NCI-H2029 treated with DMSO at 0.1 percent for 48 hours (cell line): ENCODE results near the gene CEP128.

Experiments
- DNase-seq: peaks from one replicate; lab custom pipeline; 2025; lab: John Stamatoyannopoulos, UW

CEP128 gene

DNA sequence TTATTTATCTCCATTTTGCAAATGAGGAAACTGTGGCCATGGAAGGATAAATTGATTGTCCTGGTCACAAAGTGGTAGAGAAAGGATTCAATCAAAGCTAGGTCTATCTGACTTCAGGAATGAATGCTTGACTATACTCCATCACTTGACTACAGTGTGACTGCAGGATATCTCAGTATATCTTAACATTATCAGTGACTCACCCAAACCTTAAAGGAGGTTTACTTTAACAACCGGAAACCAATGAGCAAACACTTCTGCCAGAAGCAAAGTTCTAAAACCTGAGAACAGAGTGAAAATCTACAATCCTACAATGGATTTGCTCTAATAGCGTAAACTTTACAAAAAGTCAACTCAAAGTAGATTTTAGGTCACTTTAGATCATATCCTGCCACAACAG lies 277.0 kb downstream of the CEP128 start:
- DNase-seq = no peak

DNA sequence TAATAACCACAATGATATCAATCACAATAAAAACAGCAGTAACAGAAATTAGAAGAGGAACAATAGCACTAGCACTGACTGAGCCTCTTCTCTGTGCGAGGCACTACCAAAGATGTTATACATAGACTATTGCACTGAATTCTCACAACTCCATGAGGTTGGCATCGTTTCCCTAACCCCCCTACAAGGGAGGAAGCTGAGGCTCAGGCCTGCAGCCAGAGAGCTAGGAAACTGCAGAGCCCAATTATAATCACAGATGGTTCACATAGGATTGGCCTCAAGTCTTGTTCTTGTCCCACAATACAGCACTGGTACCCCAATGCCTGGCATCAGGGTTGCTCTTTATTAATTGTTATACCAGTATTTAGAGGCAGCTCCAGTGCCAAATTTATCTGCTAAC lies 278.0 kb downstream of the CEP128 start:
- DNase-seq = no peak

DNA sequence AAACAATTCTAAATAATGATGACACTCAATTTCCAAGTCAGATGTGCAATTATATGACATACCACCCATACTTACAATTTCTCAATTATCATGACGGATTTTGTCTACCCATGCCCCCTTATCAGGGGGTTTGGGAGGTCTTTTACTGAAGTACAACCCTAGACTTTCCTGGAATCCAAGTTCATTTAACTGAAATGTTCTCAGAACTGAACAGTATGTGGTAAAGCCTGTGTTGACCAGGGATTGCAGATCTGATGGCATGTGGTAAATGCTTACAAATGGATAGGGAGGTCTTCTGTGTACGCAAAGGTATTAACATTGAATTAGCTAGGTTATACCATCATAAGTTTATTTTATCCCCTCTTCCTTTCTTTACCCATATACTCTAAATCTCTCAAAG lies 281.8 kb downstream of the CEP128 start:
- no peak for DNase-seq

DNA sequence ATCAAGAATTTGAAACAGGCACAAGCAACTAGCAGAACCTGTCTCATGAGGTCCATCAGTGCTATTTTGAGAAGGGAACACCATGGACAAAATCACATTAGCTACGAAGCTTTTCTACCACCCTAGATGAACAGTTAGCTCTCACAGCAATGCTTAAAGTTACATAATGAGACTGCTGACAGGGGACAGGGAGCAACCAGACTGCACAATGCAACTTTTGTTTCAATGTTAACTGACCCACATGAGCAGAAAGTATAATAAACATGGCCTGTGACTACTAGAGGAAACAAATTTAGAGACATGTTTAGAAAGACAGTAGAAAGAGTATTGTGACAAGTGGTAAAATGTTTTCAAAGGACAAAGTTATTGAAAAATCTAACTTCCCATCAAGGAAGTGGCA lies 282.8 kb downstream of the CEP128 start:
- DNase-seq = no peak

DNA sequence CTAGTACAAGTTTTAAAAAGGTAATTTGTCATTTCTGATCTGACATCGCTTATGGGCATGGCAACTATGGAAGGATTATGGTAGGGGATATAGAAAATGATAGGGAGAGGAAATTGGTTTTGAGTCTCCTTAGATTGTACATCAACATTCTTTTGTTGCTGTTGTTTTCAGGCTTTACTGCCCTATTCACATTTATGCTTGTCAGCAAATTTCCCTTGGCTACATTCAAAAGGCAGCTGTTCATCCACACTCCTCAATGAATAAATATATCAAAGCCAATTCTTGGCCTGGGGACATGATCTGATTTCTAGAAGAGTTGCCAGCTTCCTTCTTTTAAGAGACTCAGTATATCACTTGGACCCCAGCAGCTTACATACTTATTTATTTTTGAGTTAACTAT lies 283.4 kb downstream of the CEP128 start:
- DNase-seq = no peak

DNA sequence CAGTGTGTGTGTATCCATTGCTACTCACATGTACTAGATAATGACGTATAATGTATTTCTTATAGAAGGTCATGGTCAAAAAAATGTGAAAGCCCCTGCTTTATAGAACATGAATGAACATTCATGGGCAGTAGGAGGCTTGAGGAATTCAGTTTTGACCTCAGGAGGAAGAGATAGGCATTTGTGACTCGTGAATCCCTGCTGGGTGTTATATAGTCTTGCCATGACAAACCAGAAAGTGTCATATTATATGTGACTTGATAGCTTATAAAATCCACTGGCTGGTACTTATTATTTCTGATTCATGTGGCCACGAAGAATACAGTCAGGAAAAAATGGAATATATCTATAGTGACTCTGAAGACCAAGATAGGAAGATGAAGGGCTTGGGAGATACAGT lies 287.6 kb downstream of the CEP128 start:
- no peak for DNase-seq

DNA sequence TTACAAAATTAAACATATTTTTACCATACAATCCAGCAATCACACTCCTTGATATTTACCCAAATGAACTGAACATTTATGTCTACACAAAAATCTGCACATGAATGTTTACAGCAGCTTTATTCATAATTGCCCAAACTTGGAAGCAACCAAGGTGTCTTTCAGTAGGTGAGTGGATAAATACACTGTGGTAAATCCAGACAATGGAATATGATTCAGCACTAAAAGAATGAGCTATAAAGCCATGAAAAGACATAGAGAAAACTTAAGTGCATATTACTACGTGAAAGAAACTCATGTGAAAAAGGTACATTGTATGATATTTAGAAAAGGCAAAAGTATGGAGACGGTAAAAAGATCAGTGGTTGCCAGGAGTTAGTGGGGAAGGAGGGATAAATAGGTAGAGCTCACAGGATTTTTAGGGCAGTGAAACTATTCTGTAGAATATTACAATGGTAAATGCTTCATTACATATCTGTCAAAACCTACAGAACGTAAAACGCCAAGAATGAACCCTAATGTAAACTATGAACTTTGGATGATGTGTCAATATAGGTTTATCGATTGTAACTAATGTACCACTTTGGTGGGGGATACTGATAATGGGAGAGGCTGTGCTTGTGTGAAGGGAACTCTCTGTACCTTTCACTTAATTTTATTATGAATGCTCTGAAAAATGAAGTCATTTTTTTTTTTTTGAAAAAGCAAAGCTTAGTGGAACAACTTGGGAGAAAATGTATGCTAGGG lies 295.7 kb downstream of the CEP128 start:
- no peak for DNase-seq

DNA sequence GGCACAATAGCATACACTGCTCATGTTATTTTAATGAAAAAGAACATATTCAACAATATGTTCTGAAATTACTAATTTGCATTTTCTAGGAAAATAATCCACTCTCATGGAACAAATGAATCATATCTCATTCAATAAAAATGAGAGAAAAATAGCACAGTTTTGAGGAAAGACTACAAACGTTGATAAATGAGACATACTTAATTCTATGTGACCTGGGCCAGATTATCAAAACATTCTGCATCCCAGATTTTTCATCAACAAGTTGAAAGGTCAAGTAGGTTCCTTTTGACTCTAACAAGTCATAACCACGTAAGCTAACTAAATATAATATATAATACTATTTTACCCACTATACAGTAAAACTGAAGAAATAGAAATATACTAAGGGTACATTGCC lies 296.7 kb downstream of the CEP128 start:
- no peak for DNase-seq

DNA sequence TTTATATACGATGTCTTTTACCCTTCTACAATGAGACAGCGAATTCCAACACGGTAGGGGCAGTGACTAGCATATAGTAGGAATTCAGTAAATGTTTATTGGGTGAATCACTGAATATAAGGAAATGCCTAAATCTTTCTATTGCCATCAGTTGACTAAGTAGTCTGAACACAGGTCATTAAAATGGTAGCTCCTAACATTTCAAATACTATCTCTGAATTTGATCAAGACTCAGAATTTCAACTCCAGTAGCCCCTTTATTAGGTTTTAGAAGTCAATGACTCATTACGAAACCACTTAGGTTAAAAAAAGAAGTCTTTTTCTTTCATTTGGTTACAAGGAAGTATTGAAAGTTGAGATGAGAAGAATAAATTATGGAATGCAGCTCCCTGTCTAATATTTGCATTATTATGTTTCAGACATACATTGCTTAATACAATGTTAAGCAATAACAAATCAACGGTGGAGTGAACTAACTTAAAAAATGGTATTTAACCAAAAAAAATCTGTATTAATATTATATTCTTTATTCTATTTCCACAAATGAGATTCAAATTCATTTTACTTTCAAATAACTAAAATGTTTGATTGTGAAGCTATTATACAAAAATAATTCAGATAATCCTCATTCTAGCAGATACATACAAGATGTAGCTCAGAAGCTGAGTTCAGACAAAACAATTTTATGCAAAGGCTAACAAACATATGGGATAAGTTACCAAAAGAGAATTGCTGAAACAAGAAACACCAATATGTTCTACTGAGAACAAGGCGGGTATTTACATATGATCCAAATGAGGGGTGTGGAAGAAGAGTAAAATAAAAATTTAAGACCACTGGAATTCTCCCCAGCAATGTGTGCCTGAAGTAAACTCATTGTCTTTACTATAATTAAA lies 302.7 kb downstream of the CEP128 start:
- DNase-seq = no peak

DNA sequence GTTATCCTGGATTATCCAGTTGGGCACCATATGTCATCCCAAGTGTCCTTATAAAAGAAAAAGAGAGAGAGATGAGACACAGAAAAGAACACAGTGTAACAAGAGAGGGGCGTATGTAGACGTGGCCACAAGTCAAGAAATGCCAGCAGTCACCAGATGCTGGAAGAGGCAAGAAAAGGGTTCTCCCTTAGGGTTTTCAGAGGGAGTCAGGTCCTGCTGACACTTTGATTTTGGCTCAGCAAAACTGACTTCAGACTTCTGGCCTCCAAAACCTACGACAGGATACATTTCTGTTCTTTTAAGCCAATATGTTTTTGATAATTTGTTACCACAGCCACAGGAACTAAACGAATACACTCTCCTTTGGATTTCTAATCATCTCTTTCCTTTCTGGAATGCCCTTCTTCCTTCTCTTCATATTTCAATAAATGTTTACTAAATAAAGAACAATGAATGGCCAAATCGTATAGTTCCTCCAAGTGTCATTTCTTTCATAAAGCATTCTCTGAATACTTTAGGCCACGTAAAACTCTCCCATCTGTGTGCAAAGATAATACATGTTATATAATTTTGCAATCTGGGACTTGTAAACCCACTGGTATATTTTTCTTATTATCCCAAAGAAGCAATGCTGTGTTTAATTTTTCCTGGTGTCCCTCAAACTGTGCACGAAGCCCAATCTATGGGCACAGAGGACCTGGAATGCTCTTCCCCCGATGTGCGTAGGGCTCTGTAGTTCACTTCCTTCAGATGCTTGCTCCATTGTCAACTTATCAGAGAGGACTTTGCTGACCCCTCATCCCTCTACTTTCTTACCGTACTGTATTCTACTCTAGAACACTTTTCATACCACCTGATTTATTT lies 303.6 kb downstream of the CEP128 start:
- no peak for DNase-seq

DNA sequence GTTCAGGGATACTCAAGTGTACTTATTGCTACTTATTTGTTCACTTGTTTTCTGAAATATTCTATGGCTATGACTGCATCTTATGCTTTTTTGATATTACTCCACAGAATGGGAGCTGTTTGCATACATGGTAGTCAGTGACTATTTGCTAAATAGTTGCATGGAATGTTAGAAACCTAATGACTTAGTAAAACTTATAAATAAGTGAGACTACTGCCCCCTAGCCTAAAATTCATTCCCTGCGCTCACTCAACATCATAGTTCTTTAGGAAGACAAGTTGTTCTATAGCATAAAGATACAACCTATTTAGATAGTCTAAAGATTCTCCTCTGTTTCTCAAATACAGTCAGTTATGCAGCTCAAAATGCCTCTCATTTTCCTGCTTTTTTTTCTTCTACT lies 305.5 kb downstream of the CEP128 start:
- no peak for DNase-seq

DNA sequence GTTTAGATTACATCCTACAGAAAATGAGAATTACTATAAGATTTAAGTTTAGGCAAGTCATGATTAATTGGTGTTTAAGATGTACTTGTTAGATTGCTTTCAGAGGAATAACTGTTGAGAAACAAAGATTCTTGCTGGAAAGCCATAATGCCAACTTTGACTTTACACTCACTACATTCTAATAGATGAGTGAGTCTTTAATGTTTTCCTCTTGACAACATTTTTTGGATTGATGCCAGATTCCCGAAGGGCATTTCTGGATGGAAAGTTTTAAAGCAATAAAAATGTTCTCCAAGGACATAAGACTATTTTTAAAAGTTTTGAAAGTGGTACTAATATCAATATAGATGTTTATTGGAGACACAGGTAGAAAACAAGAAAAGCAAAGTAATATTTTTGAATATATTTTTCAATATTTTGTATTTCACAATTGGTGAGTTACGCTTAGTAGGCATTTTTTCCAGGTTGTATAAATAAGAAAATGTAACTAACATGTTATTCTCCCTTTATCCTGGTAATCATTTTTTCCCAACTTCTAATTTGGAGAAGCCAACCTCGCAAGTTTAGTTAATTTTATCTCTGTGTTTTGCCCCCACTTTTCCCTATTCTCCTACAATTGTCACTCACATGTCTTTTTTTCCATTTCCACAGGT lies 307.3 kb downstream of the CEP128 start:
- no peak for DNase-seq

DNA sequence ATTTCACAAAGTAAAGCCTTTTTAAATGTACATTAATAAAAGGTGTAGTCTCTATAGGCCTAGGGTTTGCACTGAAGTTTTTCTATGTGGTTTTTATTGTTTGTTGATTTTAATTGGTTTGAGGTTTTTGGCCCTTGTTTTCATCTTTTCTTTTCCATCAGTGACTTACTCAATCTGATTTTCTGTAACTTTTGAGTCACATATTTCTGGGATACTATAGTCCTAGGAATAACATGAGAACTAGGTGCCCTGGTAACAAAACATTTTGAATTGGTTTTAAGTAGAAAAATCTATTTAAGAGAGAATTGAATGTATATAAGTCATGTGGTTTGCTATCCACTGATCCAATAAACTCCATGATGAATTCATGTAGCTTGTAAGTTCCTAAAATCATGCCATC lies 311.9 kb downstream of the CEP128 start:
- no peak for DNase-seq

DNA sequence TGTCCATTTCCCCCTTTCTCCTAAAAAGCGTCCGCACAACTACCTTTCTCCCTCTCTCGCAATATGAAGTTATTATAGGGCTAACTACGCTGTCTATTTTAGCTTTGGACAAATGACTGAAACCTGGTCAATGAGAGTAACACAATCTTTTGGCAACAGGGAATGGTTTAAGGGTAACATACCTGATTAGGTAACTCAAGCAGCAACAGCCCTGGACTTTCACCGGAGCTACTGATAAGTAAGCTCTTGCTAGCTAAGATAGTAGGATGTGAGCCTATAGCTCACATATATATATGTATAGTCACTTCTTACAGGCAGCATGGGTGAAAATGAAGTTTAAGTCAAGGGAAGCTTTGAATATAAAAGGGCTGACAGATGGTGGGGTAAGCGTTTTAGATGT lies 313.0 kb downstream of the CEP128 start:
- DNase-seq = no peak

DNA sequence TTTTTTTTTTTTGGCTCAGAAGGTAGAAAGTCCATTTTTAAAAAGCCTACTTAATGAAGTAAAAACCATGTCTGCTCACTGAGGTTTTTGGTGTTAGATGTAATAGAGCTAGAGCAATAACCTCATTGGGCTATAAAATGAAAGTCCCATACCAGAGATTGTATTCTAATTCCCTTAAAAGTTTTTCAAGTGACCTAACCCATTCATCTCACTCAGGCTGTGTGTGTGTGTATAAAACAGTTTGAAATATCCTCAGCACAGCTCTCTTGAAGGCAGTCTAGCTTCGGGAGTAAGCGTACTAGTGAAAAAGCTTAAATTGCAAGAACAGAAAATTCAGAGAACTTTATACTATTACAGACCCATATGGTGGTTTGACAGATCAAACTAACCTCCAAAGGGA lies 313.8 kb downstream of the CEP128 start:
- DNase-seq = no peak

DNA sequence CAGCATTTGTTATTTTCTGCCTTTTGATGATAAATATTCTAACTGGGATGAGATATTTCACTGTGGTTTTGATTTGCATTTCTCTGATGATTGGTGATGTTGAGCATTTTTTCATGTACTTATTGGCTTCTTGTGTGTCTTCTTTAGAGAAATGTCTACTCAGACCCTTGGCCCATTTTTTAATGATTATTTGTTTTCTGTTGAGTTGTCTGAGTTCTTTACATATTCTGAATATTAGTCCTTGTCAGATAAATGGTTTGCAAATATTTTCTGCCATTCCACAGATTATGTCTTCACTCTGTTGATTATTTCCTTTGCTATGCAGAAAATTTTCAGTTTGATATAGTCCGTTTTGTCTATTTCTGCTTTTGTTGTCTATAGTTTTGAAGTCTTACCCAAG lies 317.0 kb downstream of the CEP128 start:
- DNase-seq = no peak

DNA sequence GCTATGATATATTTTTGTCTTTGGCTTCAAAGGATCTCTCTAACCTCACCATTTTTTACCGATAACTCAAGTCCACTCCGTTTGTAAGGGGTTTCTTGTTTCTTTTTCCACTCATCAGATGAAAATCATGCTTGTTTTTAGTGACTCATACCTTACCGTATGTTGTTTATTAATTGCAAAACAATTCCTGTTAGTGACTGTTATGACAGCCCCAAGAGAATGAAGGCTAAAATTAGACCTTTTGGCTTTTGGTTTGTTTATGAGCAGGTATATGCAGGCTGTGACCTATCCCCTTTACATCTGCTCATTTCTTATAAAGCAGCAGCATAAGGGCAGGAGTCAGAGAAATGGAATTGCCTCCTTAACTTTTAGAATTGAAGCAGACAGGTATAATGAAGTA lies 319.8 kb downstream of the CEP128 start:
- DNase-seq = no peak

DNA sequence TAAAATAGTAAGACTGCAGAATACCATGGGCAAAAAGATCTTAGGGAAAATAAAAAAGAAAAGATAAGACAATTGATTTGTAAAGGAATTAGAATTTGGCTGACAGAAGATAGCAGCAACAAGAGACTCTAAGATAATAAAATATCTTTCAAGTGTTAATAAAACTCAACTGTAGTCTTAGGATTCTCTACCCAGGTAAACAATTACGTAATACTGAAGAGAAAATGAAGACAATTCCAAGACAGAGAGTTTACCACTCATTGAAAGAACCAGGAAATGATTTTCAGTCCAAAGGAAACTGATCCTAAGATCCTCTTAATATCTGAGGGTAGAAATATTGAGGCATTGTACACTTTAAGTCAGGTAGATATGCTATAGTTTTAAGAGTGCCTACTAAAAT lies 321.1 kb downstream of the CEP128 start:
- DNase-seq = no peak

DNA sequence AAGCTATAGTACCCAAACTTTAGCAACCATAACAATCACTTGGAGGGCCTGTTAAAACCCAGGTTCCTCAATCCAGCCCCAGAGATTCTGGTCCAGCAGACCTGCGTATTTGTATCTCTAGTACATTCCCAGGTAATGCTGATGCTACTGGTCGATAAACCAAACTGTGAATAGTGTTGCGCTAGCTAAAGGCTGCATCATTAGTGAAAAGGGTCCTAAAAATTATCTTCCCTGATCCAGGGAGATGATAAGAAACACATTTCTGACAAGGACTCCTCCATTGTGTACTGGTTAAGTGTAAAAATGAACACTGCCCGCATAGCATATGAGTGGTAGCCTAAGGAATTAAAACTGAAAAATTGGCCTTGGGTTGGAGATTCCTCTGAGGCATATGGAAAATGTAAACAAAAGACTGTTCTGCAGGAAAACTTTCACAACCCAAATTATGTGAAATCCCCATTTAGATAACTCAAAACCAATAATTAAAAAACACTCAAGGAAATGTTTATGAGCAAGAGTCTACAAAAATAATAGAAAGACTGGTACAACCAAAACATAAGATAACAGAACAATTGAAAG lies 322.7 kb downstream of the CEP128 start:
- DNase-seq = no peak

DNA sequence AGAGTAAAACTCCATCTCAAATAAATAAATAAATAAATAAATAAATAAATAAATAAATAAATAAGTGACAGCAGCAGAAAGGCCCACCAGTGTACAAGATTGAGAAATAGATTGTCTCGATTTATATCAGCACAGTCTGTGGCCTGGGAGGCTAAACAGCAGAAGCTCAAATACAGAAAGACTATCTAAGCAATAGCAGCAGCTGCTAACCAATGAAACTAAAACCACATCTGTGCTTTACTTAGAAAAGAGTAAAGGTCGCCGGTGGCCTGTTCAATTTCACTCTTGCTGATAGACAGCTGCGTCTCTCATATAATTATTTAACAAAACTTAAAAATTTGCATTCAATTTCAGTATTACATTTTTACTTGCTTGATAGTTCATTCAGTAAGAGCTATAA lies 325.7 kb downstream of the CEP128 start:
- no peak for DNase-seq

DNA sequence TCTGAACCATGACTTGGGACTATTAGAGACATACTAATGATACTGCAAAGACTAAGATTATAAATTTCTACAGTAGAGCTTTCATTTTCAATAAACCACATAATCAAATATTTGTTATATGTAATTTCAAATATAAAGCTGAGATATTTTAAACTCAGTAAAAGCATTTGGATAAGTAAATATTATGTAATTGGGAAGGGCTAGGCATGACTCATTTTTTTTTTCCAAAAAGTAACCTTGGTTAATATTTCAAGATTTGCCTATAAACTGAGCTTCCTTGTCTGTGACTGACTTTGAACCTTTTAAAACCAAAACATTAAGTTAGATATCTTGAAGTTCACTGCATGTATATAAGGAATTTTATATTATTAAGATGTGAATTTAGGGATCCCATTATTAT lies 332.5 kb downstream of the CEP128 start:
- DNase-seq = no peak

DNA sequence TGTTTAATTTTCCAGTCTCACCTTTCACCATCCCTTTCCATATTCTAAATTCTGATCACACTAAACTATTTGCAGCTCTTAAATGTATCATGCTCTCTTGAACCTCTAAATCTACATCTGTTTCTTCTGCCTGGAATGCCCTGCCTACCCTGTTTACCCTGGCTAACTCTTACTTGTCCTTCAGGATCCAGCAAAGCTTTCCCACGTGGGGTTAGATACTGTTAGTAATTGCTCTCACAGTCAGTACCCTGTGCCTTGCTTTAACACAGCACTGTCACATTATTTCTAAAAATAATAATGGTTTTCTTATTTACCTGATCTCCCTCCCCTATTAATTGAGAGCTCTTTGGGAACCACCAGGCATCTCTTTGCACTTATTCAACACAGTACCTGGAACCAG lies 333.0 kb downstream of the CEP128 start:
- DNase-seq = no peak
